ENCODE results near the gene CRYBG2.

The CRYBG2 gene

GRCh38 chr1:26278303-26278702 is 75.6 kb downstream of the CRYBG2 start:
- in situ Hi-C loops (cut with MboI; ENCODE audit: low sequenced_read_pairs, unreplicated experiment) = no loop called here
- no peak for DNase-seq (ENCODE audit: low spot score)
- no peak for TF ChIP-seq CTCF (IDR thresholded peaks at IDR 0.05; ENCODE audit: borderline replicate concordance, control extremely low read depth, extremely low read depth, insufficient read depth, missing control alignments)

GRCh38 chr1:26277719-26278118 is 76.2 kb downstream of the CRYBG2 start:
- in situ Hi-C loops (cut with MboI; ENCODE audit: low sequenced_read_pairs, unreplicated experiment) = no loop called here
- TF ChIP-seq CTCF (IDR thresholded peaks at IDR 0.05; ENCODE audit: borderline replicate concordance, control extremely low read depth, extremely low read depth, insufficient read depth, missing control alignments) = no peak
- DNase-seq (ENCODE audit: low spot score) = no peak

- no peak for TF ChIP-seq CTCF (IDR thresholded peaks at IDR 0.05; ENCODE audit: borderline replicate concordance, control extremely low read depth, extremely low read depth, insufficient read depth, missing control alignments)
- DNase-seq (ENCODE audit: low spot score) = no peak
- in situ Hi-C loops (cut with MboI; ENCODE audit: low sequenced_read_pairs, unreplicated experiment) = no loop called here
Observed at GRCh38 chr1:26277261-26277661, 76.7 kb downstream of the CRYBG2 start.

GRCh38 chr1:26276432-26276838 is 77.5 kb downstream of the CRYBG2 start:
- no peak for DNase-seq (ENCODE audit: low spot score)
- in situ Hi-C loops (cut with MboI; ENCODE audit: low sequenced_read_pairs, unreplicated experiment) = no loop called here
- no peak for TF ChIP-seq CTCF (IDR thresholded peaks at IDR 0.05; ENCODE audit: borderline replicate concordance, control extremely low read depth, extremely low read depth, insufficient read depth, missing control alignments)

GRCh38 chr1:26275580-26276431 is 78.1 kb downstream of the CRYBG2 start:
- in situ Hi-C loops (cut with MboI; ENCODE audit: low sequenced_read_pairs, unreplicated experiment) = no loop called here
- TF ChIP-seq CTCF (IDR thresholded peaks at IDR 0.05; ENCODE audit: borderline replicate concordance, control extremely low read depth, extremely low read depth, insufficient read depth, missing control alignments) = peak; percentile 74
- DNase-seq (ENCODE audit: low spot score) = peak; percentile 81

GRCh38 chr1:26274801-26275425 is 79.0 kb downstream of the CRYBG2 start:
- no peak for DNase-seq (ENCODE audit: low spot score)
- in situ Hi-C loops (cut with MboI; ENCODE audit: low sequenced_read_pairs, unreplicated experiment) = no loop called here
- no peak for TF ChIP-seq CTCF (IDR thresholded peaks at IDR 0.05; ENCODE audit: borderline replicate concordance, control extremely low read depth, extremely low read depth, insufficient read depth, missing control alignments)
